Activated CD4-positive, CD25-positive, alpha-beta regulatory T cell treated with anti-CD3 and anti-CD28 coated beads, Interleukin-2, amount 50 U/mL, for 16 hours (primary cell): ENCODE data around the gene PIK3R3.

Experiments
- DNase-seq: peaks from one replicate; pipeline ENCODE4 v3.0.0-alpha.2; 2020; ENCODE audit warnings: low read depth, low spot score

Gene PIK3R3

DNA sequence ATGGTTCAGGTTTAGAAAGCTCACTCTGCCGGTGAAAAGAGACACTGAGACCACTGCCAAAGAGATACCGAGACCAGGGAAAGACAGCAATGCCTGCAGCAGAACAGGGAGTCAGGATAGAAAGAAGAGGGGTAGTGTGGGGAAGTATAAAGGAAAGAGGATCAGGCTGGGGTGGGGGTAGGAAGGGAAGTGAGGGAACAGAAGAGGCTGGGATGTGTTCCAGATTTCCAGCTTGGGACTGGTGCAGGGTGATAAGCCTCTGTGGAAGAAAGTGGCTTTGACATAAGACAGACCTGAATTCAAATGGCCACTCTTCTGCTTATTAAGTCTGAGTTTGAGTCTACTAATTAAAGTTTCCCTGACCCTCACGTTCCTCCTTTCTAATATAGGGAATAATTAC lies 105.9 kb downstream of the PIK3R3 start:
- DNase-seq = no peak

DNA sequence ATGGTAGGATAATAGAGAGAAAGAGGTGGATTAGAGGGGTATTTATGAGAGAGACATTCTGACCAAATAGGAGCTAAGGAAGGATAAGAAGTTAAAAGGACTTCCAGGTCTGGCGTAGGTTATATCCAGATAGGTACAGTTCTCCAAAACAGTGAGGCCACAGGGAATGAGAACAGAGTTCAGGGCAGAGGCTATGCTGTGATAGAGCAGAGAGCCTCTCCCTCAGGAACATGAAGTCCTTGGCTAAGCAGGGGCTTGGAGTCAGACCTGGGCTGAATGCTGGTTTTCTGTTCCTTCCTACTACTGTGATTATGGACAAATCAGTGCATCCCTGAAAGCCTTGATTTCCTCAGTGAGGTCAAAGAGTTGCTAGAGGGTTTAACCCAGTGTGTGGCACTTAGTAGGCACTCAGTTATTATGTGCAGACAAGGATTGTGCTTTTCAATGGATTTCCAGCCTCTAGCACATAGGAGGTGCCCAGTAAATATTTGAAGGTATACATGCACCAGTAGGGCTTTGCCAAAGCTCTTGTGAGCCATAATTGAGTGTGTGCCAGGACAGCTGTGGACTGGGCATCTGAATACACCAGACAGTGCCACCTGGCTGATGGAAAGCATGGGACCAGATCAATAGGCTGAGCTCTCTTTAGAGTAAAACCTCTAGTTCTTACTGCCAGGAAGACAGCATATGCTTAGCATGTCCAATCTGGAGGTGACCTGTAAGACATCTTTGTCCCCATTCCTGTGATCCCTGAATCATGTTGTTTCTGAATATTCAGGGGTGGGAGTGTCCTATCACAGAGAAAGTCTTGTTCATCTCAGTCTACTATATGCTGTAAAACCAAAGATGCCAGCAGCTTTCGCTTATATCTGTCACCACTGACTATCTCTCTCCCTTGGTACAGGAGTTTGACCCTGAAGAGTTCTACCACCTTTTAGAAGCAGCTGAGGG lies 111.1 kb downstream of the PIK3R3 start:
- no peak for DNase-seq

DNA sequence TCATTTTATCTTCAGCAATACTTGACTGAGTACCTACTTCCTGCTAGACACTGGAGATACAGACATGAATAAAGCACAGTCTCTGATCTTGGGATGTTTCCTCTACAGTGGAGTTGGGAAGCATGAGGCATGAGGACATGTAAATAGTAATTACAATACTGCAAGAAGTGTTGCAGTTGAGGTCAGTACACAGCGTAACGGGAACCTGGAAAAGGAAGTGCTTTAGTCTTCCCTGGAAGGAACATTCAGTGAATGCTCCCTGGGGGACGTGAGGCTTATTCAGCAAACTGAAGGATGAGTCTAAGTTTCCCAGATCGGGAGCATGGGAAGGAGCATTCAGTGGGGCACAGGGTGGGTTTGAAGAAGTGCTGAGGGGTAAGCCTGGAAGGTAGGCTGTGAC lies 112.4 kb downstream of the PIK3R3 start:
- no peak for DNase-seq

DNA sequence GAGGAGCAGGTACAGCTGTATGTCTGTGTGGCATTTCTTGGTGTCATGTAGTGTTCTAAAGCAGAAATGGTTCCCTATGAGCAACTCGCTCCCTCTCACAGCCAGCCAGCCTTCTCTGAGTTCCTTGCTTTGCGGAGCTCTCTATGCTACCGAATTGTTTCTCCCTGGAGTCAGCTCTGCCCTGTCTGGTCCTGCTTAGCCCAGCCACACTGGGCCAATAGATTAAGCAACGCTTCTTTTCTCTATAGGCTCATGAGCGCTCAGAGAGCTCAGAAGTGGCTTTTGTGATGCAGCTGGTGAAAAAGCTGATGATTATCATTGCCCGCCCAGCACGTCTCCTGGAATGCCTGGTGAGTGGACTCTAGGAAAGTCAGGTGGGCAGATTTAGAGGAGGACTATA lies 113.1 kb downstream of the PIK3R3 start:
- DNase-seq = no peak

DNA sequence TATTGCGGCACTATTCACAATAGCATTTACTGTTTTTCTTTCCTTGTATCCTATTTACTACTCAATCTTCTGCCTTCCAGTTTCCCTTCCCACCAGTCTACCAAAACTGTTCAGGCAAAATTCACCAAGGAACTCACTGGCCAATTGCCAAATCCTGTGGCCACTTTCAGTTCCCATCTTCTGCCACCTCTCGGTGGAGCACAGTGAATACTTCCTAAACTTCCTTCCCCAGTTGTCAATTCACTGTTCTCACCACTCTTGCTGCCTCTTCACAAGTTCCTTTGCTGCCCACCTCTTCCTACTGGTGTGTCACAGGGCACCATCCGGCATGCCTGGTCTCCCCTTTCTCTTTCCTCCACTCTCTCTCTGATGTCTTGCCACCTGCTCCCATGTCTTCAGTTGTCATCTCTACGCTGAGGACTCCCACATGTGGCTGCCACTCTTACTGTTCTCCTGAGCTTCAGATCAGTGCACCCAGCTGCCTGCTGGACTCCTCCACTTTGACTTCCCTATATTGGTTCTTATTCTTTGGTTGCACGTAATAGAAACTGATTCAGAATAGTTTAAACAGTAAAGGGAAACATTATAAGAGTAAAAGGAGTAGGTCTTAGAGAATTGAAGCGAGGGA lies 114.4 kb downstream of the PIK3R3 start:
- no peak for DNase-seq

DNA sequence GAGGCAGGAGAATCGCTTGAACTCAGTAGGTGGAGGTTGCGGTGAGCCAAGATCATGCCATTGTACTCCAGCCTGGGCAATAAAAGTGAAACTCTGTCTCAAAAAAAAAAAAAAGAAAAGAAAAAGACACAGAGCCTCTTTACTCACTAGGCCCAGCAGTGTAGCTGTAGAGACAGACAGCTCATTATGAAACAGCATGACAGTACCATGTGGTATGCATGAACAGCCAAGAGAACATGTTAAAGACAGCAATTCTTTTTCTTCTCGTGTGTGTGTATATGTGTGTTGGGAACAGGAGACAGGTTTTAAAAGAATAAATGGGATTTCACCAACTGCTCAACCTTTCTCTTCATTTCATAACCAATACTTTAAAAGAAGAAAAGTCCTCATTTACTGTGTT lies 118.8 kb downstream of the PIK3R3 start:
- no peak for DNase-seq

DNA sequence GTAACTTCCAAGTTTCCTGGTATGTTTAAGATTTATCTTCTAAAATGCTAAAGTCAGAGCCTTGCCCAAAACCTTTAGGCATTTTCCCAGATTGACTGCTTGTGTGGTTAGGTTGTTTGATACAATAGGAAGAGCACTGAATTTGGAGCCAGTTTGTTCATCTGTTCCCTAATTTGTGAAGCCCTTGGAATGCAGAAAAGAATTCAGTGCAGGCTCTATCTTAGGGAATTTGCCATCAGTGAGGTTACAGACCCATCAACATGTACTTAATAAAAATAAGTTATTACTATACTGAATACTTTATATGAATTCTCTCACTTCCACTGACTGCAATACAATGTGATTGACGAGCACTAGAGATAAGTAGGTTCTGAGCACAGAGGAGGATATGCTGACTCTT lies 120.2 kb downstream of the PIK3R3 start:
- DNase-seq = no peak

DNA sequence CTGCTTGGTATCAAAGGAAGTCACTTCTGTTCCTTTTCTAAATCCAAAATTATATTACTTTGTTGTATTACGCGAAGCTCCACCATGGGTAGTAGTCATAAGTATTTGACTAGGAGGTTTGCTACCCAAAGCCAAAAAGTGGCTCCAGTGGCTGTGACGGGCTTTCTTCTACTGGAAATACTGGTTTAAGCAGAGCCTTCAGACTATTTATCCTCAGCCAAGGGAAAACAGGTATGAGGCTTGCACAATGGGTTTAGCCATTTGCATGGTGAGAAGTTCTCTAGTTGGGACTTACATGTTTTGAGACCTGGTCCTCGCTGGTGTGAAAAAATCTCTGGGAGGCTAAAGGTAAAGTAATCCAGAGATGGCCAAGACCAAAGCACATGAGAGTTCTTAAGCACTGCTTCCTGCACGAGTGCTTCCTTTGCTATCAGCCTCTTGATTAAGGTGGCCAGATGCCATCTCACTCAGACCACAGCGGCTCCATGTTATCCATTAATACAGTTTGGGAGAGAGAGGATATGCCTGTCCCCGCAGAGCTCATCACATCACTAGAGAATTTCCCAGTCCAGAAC lies 121.2 kb downstream of the PIK3R3 start:
- no peak for DNase-seq

DNA sequence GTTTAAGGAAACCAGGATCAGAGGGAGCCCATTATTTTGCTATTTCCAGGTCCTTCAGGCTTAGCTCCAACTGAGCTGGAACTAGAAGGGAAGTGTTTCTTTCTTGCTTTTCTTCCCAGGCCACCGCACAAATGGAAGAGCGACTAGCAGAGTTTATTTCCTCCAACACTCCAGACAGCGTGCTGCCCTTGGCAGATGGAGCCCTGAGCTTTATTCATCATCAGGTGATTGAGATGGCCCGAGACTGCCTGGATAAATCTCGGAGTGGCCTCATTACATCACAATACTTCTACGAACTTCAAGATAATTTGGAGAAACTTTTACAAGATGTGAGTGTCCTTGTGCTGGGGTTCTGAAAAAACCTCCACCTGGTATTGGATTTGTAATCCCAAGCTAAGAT lies 121.8 kb downstream of the PIK3R3 start:
- DNase-seq = no peak

DNA sequence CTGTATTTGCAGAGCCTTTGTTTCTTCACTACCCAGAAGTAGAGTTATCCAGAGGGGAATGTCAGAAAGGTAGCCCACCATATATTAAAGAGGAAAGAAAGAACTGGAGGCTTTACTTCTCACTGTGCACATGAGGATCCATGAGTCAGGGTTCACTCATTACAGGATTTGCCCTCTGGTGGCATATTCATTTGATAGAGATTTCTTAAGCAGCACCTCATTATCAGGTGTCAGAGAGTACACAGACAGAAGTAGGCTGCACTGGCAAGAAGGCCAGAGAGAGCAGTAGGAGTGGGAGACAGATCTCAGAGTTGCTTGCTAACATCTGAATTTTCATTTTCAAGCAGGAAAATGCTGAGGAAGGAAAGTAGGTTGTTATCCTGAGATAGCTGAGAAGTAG lies 123.8 kb downstream of the PIK3R3 start:
- no peak for DNase-seq

DNA sequence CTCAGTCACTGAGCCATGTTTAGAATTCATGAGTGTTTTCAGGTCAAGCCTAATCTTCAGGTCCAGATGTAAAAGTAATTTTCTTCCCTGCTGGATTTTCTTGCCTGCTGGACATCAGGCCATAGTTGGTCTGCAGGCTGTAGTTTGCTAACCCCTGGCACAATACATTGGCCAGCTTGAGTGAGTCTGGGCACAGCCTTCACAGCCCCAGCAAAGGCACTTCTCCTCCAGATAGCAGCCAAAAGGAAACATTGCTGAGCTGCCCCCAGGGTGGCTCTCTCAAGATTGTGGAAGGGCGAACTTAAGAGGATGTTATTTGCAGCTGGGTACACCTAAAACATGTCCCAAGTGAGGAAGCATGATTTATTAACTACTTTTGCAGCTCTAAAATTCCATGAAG lies 126.8 kb downstream of the PIK3R3 start:
- no peak for DNase-seq

DNA sequence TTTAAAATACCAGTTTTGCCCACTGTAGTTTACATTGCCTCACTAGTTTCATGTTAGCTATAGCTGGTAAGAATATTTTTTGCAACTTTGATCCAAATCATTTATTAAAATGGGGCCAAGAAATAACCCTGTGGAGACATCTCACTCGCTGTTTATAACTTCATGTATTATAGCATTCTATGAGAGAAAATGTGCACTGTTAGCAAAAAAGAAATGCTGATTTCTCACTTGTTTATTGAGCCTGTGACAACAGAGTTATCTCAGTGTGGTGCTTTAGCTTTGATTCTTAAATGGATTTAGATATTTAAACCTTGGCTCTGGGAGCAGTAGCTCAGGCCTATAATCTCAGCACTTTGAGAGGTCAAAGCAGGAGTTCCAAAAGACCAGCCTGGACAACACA lies 127.9 kb downstream of the PIK3R3 start:
- no peak for DNase-seq

DNA sequence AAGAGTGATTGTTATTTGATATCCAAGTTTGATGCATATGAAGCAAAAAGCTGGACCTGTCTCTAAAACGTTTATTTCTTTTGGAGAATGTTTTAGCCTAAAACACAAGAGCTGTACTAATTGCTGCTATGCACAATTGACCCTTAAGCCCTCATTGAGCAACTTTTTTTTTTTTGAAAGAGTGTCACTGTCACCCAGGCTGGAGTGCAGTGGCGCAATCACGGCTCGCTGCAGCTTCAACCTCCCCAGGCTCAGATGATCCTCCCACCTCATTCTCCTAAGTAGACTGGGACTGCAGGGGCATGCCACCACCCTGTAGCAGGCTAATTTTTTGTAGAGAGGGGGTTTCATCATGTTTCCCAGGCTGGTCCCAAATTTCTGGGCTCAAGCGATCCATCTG lies 129.1 kb downstream of the PIK3R3 start:
- no peak for DNase-seq

DNA sequence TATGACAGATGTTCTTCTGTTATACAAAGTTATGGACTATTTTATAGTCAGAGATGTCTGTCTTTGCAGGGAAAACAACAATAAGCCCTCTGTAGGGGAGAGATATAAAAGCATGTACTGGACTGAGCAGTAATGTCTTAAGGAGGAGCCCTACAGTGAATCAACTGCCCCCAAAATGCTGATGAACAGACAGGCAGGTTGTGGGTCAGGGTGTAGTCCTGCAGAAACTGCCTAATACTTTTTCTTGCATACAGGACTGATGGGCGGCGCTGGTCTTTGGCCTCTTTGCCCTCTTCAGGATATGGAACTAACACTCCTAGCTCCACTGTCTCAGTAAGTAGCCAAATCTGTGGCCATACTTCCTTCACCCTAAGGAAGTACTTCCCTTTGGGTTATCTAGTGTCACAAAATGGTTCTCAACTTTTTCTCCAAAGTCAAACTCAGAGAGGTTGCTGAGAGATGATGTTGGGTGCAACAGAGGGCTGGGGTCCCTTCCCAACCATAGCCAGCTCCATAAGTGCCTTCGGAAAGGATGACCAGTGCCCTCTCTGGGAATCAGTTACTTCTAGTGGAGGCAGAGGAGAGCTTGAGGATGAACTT lies 129.8 kb downstream of the PIK3R3 start:
- DNase-seq = no peak

DNA sequence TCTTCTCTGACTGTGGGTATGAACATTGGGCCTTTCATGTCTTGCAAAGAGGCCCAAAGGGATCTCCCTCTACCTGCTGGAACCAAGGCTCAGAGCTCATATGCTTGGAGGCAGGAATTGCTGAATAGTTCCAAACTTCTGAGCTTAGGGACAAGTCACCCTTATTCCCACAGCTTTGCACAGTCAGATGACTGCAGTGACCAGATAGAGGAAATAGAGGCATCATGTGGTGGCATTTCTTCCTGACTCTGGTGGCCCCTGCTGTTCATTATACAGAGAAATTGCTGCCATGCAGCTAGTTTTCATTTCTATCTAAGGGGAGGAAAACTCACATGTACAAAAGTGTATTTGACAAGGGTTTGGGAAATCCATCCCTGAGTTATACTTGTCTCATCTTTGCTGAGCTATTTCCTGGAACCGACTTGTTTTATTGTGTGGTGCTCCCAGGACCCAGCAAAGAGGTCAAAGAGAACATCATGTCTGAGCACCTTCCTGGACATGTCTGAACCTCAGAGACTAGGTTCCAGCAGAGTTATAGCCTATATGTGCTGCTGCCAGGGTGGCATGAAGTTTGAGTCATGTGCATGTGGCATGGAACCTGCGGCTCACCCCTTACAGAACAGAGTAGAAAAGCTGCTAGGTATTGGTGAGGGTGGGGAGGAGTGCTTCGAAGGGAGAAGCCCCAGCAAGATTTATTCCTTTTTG lies 131.2 kb downstream of the PIK3R3 start:
- no peak for DNase-seq

DNA sequence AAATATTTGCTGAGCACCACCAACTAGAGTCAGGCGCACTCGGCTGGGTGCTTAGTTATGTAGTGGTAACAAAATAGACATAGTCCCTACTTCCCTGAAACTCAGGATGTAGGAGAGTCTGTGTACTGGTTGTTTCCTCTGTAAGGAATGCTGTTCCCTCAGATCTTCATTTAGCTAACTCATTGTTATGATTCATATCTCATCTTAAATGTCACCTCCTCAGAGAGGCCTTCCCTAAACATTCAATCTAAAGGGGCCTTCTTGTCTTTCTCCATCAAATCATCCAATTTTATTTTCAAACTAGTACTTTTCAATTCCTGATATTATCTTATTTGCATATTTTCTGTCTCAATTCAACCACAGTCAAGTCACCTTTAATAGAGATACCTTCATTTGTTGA lies 132.9 kb downstream of the PIK3R3 start:
- no peak for DNase-seq

DNA sequence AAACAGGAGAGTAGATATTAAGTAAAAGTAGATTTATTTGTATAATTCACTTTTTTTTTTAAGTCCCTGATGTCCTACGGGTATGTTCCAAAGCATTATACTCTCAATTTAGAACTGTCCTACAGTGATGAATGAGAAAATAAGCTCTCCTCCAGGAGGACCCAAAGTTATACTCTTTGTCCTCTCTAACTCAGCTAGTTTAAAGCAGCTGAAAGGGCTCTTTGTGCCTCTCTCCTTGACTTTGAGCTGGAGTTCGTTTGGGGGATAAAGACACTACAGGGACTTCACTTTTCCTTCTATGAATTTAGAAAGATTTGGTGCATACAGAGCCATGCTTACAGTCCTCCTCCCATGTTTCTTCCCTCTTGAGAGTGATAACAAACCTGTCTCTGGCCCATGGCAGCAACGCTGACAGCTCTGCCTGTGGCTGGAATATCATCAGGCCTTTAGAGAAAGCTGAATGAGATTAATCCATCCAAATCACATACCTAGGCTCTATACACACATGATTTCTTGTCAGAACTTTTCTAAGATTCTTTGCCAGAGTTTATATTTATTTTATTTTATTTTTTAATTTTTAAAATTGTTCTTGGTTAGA lies 134.3 kb downstream of the PIK3R3 start:
- DNase-seq = no peak

DNA sequence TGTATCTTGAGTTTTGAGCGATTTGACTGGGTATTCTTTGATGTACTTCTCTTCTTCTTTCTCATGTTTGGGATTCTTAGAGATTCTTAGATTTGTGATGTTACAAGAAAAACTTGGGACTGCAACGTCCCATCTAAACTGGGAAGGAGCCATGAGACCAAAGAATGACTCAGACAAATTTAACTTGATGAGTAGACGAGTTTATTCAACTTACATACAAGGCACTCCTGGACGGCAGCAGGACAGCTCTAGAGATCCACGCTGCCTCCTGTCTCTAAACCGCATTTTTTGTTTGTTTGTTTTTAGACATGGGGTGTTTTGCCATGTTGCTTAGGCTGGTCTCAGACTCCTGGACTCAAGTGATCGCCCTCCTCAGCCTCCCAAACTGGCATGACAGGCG lies 137.1 kb downstream of the PIK3R3 start:
- no peak for DNase-seq

DNA sequence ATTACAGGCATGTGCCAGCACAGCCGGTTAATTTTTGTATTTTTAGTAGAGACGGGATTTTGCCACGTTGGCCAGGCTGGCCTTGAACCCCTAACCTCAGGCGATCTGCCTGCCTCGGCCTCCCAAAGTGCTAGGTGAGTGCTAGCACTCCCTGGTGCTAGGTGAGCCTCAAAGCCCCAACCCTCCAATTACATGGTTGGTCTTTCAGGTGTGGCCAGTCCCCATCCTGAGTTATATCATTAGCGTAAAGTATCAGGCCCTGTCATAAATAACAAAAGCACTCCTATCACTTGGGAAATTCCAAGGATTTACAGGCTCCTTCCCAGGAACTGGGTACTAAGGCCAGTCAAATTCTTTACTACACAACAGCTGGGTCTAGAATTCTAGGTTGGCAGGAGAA lies 138.0 kb downstream of the PIK3R3 start:
- no peak for DNase-seq
